ENCODE results near the gene BLOC1S4. TPM values are rescaled to one million over a fixed set of nuclear protein-coding genes. Genes with fewer than 3 reads are reported as not detected.
A peak's percentile ranks its signal among the peaks of the same experiment; 100 is the strongest.
"Not testable (repeated sequence)": the region's sequence is repeated elsewhere in the genome, so short reads cannot be mapped to it uniquely, and the experiment has no call there.

The BLOC1S4 gene
- total and polyA plus RNA-seq, 4 donors, result 4.9 to 7.7 (median 5.4) TPM

- TF ChIP-seq HNF4A (conservative IDR thresholded peaks at IDR 0.05), result peak; percentile 98
- peak; percentile 97 for TF ChIP-seq MAX (IDR thresholded peaks at IDR 0.05)
These were observed 39.2 kb downstream of the BLOC1S4 start (continued) for GRCh38 chr4:6755088-6755753.

- peaks cover 9 to 42% (median 36%) of the 10 kb centered on the region in 4 donors for H3K4me1 ChIP-seq (ENCODE audit: control insufficient read depth in 4 of 4, insufficient read depth in 4 of 4, low read length in 3 of 4)
- not testable (repeated sequence) for H3K9me3 ChIP-seq (ENCODE audit: control insufficient read depth in 4 of 4, low read length in 3 of 4); H3K27ac ChIP-seq (ENCODE audit: low read depth in 1 of 2, low read length in 2 of 2); H3K9ac ChIP-seq (ENCODE audit: low read depth in 1 of 2, low read length in 2 of 2); DNase-seq (ENCODE audit: low spot score); H3K36me3 ChIP-seq (ENCODE audit: control insufficient read depth in 4 of 4, insufficient read depth in 3 of 4, low read depth in 1 of 4, low read length in 3 of 4); H3K4me3 ChIP-seq (ENCODE audit: low read depth in 1 of 3, low read length in 3 of 3); H3K27me3 ChIP-seq (ENCODE audit: control insufficient read depth in 4 of 4, insufficient read depth in 4 of 4, low read length in 3 of 4)
- WGBS, result 60% methylated on average over 2 of the region's 6 CpGs
These were observed 40.4 kb downstream of the BLOC1S4 start for GRCh38 chr4:6756345-6756744.

GRCh38 chr4:6758728-6759127, 42.8 kb downstream of the BLOC1S4 start:
- Histone ChIP-seq H3K9me3 (ENCODE audit: control insufficient read depth in 4 of 4, low read length in 3 of 4) (no peaks in the 10 kb centered on the region), H3K27ac (ENCODE audit: low read depth in 1 of 2, low read length in 2 of 2) (no peak overlapping the region), H3K4me3 (ENCODE audit: low read depth in 1 of 3, low read length in 3 of 3) (no peak overlapping the region), H3K36me3 (ENCODE audit: control insufficient read depth in 4 of 4, insufficient read depth in 3 of 4, low read depth in 1 of 4, low read length in 3 of 4) (no peaks in the 10 kb centered on the region), H3K9ac (ENCODE audit: low read depth in 1 of 2, low read length in 2 of 2) (no peak overlapping the region), H3K27me3 (ENCODE audit: control insufficient read depth in 4 of 4, insufficient read depth in 4 of 4, low read length in 3 of 4) (no peaks in the 10 kb centered on the region), H3K4me1 (ENCODE audit: control insufficient read depth in 4 of 4, insufficient read depth in 4 of 4, low read length in 3 of 4) (peaks cover 0 to 19% (median 17%) of the 10 kb centered on the region in 4 donors)
- 90% methylated on average over 4 of the region's 4 CpGs for WGBS
- no peak for DNase-seq (ENCODE audit: low spot score)
- TF ChIP-seq TAF1 (conservative IDR thresholded peaks at IDR 0.05) (no peak), REST (IDR thresholded peaks at IDR 0.05) (no peak), FOXA2 (IDR thresholded peaks at IDR 0.05) (no peak), MAX (IDR thresholded peaks at IDR 0.05) (no peak), ZBTB33 (IDR thresholded peaks at IDR 0.05) (no peak), YY1 (IDR thresholded peaks at IDR 0.05) (no peak), SP1 (IDR thresholded peaks at IDR 0.05) (no peak), RXRA (IDR thresholded peaks at IDR 0.05) (no peak), RAD21 (IDR thresholded peaks at IDR 0.05) (no peak), NR2F2 (IDR thresholded peaks at IDR 0.05) (no peak), HNF4G (IDR thresholded peaks at IDR 0.05) (no peak), CTCF (IDR thresholded peaks at IDR 0.05; ENCODE audit: low read depth, low read length, missing input control) (no peak), HNF4A (conservative IDR thresholded peaks at IDR 0.05) (no peak), FOXA1 (IDR thresholded peaks at IDR 0.05) (no peak), JUND (IDR thresholded peaks at IDR 0.05) (no peak), EGR1 (IDR thresholded peaks at IDR 0.05; ENCODE audit: low read depth in 2 of 2) (no peak), GABPA (IDR thresholded peaks at IDR 0.05 in 1 of 2, conservative IDR thresholded peaks at IDR 0.05 in 1 of 2) (no peak), ATF3 (IDR thresholded peaks at IDR 0.05) (no peak)
